ENCODE data around the gene COX19. TPM values are rescaled to one million over a fixed set of nuclear protein-coding genes. Genes with fewer than 3 reads are reported as not detected.

The COX19 gene
- total and polyA plus RNA-seq, 4 donors = 3.1 to 17.0 (median 8.8) TPM

DNA sequence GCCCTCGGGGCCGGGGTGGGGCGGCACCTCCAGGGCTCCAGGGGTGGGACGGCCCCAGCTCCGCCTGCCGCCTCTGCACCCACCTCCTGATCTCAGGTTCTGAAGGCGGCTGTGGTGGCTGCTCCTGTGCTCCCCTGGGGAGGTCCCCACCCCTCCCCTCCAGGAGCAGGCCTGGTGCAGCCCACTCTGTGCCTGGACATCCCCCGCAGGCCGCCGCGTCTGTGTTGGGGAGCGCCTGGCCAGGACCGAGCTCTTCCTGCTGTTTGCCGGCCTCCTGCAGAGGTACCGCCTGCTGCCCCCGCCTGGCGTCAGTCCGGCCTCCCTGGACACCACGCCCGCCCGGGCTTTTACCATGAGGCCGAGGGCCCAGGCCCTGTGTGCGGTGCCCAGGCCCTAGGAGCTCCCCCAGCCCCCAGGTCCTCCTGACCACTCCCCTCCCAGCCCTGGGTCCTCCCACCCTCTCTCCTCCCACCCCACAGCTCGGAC, 13.1 kb upstream of the COX19 start:
- H3K9me3 ChIP-seq (ENCODE audit: control insufficient read depth, low read length) = no peaks in the 10 kb centered on the region
- no peak overlapping the region for H3K27ac ChIP-seq (ENCODE audit: low read depth in 1 of 2, low read length in 2 of 2)
- WGBS, 2 donors = 6 to 7% methylated on average over 21 to 24 of the region's 24 CpGs
- ATAC-seq (ENCODE audit: low FRiP score) (no peak), DNase-seq (no peak)
- H3K4me3 ChIP-seq (ENCODE audit: low read length in 2 of 2) = no peak overlapping the region
- intact Hi-C loops (cut with DNase I) = no loop called here
- no peaks in the 10 kb centered on the region for H3K4me1 ChIP-seq (ENCODE audit: control insufficient read depth in 1 of 2, insufficient read depth in 2 of 2, low read length in 2 of 2)
- H3K36me3 ChIP-seq (ENCODE audit: control insufficient read depth in 1 of 2, insufficient read depth in 2 of 2, low read length in 1 of 2) = no peaks in the 10 kb centered on the region
- H3K27me3 ChIP-seq (ENCODE audit: control insufficient read depth in 1 of 2, insufficient read depth in 2 of 2, low read length in 1 of 2) = no peaks in the 10 kb centered on the region

DNA sequence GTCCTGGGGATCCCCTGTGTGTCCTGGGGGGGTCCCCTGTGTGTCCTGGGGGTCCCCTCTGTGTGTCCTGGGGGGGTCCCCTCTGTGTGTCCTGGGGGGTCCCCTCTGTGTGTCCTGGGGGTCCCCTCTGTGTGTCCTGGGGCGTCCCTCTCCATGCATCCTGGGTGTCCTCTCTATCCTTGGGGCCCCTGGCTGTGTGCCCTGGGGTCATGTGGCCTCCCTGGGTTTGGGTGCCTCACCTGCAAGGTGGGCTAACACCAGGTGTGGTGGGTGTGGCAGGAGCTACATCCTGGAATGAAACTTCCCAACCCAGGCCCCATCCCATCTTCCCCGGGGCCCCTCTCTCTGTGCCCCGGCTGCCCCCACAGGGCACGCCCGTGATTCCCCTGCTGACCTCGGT, 12.6 kb upstream of the COX19 start:
- ATAC-seq (ENCODE audit: low FRiP score) = no peak
- H3K9me3 ChIP-seq (ENCODE audit: control insufficient read depth, low read length) = no peaks in the 10 kb centered on the region
- no peaks in the 10 kb centered on the region for H3K36me3 ChIP-seq (ENCODE audit: control insufficient read depth in 1 of 2, insufficient read depth in 2 of 2, low read length in 1 of 2)
- WGBS, 2 donors = 40 to 56% methylated on average over 2 to 6 of the region's 6 CpGs
- H3K27ac ChIP-seq (ENCODE audit: low read depth in 1 of 2, low read length in 2 of 2) = no peak overlapping the region
- H3K4me1 ChIP-seq (ENCODE audit: control insufficient read depth in 1 of 2, insufficient read depth in 2 of 2, low read length in 2 of 2) = no peaks in the 10 kb centered on the region
- no peak for DNase-seq
- no peak overlapping the region for H3K4me3 ChIP-seq (ENCODE audit: low read length in 2 of 2)
- intact Hi-C loops (cut with DNase I) = no loop called here
- H3K27me3 ChIP-seq (ENCODE audit: control insufficient read depth in 1 of 2, insufficient read depth in 2 of 2, low read length in 1 of 2) = no peaks in the 10 kb centered on the region

DNA sequence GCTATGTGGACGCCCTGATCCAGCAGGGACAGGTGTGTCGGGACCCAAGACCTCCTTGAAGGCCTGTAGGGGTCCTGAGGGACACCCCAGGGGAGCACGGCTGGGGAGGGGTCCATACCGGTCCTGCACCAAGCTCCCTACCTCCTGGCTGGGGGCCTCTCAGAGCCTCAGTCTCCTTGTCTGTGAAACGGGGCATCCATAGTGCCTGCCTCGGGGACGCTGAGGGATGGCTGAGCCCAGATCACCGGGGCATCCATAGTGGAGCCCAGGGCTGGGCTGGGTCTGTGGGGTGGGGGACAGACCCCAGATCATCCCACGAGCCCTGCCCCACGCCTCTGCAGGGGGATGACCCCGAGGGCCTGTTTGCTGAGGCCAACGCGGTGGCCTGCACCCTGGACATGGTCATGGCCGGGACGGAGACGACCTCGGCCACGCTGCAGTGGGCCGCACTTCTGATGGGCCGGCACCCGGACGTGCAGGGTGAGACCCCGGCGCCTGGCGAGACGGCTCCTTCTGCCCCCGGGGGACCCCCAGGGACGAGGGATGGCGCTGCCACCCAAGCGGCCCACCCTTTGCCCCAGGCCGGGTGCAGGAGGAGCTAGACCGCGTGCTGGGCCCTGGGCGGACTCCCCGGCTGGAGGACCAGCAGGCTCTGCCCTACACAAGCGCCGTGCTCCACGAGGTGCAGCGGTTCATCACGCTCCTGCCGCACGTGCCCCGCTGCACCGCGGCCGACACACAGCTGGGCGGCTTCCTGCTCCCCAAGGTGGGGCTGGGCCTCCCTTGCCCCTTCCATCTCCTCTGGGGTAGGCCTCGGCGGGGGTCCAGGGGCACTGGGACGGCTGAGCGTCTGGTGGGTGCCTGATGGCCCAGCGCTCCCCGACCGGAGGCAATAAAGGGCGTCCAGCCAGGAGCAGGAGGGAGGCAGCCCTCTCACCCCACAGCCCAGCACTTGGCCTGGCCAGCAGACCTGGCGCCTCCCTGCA, 11.7 kb upstream of the COX19 start:
- Histone ChIP-seq H3K4me1 (ENCODE audit: control insufficient read depth in 1 of 2, insufficient read depth in 2 of 2, low read length in 2 of 2) (no peaks in the 10 kb centered on the region), H3K9me3 (ENCODE audit: control insufficient read depth, low read length) (no peaks in the 10 kb centered on the region), H3K27ac (ENCODE audit: low read depth in 1 of 2, low read length in 2 of 2) (no peak overlapping the region), H3K36me3 (ENCODE audit: control insufficient read depth in 1 of 2, insufficient read depth in 2 of 2, low read length in 1 of 2) (no peaks in the 10 kb centered on the region), H3K27me3 (ENCODE audit: control insufficient read depth in 1 of 2, insufficient read depth in 2 of 2, low read length in 1 of 2) (no peaks in the 10 kb centered on the region), H3K4me3 (ENCODE audit: low read length in 2 of 2) (no peak overlapping the region)
- DNase-seq = no peak
- 76% methylated on average over 48 to 56 of the region's 56 CpGs for WGBS, 2 donors
- intact Hi-C loops (cut with DNase I) = no loop called here
- no peak for ATAC-seq (ENCODE audit: low FRiP score)

DNA sequence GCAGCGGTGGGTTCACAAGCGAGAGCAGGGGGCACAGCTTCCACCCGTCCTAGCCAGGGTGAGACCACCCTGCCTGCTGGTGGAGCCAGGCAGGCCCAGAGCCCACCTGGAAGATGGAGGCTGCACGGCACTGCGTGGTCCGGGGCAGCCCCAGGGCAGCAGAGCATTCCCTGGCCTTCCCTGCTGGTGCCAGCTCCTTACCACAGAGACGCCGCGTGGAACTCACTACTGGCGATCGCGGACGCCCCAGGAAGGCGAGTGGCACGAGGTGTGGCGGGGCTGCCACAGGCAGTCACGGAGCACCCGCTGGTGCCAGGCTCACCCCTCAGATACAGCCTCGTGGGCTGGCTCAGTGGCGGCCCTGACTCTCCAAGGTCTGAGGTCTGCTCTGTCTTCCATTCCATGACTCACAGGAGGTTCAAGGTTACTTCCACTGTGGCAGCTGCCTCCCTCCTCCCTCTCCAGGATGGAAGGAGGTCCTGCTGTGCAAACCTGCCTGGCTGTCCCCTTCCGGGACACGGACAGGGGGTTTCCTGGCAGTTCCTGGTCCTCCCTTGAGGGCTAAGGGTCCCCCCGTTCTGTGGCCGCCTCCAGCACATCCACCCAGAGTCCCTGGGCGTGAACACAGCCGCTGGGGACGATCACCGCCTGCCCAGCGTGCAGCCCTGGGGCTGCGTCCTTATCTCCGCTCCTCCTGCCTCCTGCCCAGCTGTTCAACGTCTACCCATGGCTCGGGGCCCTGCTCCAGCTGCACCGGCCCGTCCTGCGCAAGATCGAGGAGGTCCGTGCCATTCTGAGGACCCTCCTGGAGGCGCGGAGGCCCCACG, 10.8 kb upstream of the COX19 start:
- no peaks in the 10 kb centered on the region for H3K4me1 ChIP-seq (ENCODE audit: control insufficient read depth in 1 of 2, insufficient read depth in 2 of 2, low read length in 2 of 2)
- intact Hi-C loops (cut with DNase I) = no loop called here
- H3K9me3 ChIP-seq (ENCODE audit: control insufficient read depth, low read length) = no peaks in the 10 kb centered on the region
- H3K4me3 ChIP-seq (ENCODE audit: low read length in 2 of 2) = no peak overlapping the region
- no peak for DNase-seq
- no peaks in the 10 kb centered on the region for H3K36me3 ChIP-seq (ENCODE audit: control insufficient read depth in 1 of 2, insufficient read depth in 2 of 2, low read length in 1 of 2)
- no peak overlapping the region for H3K27ac ChIP-seq (ENCODE audit: low read depth in 1 of 2, low read length in 2 of 2)
- WGBS, 2 donors = 52 to 56% methylated on average over 41 of the region's 41 CpGs
- no peaks in the 10 kb centered on the region for H3K27me3 ChIP-seq (ENCODE audit: control insufficient read depth in 1 of 2, insufficient read depth in 2 of 2, low read length in 1 of 2)
- no peak for ATAC-seq (ENCODE audit: low FRiP score)

DNA sequence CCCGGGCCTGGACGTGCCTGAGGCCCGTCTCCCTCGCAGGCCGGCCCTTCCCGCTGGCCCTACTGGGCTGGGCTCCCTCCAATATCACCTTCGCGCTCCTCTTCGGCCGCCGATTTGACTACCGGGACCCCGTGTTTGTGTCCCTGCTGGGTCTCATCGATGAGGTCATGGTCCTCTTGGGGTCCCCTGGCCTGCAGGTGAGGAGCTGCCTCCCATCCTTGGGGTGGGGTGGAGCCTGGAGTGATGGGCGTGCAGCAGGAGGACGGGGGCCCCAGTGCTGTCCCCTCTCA, 9.7 kb upstream of the COX19 start:
- Histone ChIP-seq H3K27me3 (ENCODE audit: control insufficient read depth in 1 of 2, insufficient read depth in 2 of 2, low read length in 1 of 2) (no peaks in the 10 kb centered on the region), H3K27ac (ENCODE audit: low read depth in 1 of 2, low read length in 2 of 2) (no peak overlapping the region), H3K4me3 (ENCODE audit: low read length in 2 of 2) (no peak overlapping the region), H3K36me3 (ENCODE audit: control insufficient read depth in 1 of 2, insufficient read depth in 2 of 2, low read length in 1 of 2) (no peaks in the 10 kb centered on the region), H3K4me1 (ENCODE audit: control insufficient read depth in 1 of 2, insufficient read depth in 2 of 2, low read length in 2 of 2) (no peaks in the 10 kb centered on the region), H3K9me3 (ENCODE audit: control insufficient read depth, low read length) (no peaks in the 10 kb centered on the region)
- intact Hi-C loops (cut with DNase I) = no loop called here
- DNase-seq (no peak), ATAC-seq (ENCODE audit: low FRiP score) (no peak)
- 67 to 73% methylated on average over 16 of the region's 16 CpGs for WGBS, 2 donors

DNA sequence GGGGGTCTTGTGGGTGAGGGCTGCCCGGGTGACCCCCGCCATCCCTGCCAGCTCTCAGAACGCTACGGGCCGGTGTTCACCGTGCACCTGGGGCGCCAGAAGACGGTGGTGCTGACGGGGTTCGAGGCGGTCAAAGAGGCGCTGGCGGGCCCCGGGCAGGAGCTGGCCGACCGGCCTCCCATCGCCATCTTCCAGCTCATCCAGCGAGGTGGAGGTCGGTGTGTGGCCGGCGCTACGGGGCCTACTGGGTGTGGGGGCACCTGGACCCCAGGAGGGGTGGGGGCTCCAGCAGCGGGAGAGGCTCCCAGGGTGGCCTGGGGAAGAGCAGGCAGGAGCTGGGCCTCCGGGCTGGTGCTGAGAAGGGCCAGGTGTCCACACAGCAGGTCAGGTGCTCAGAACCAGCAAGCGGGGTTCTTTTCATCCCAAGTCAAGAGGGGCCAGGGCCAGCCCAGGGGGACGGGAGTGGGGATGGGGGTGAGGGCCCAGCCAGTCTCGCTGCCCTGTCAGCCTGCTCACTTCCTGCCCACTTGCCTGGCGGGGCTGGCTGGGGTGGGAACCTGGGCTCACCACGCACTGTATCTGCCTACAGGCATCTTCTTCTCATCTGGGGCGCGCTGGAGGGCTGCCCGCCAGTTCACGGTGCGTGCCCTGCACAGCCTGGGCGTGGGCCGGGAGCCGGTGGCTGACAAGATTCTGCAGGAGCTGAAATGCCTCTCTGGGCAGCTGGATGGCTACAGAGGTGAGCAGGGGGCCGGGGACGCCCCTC, 9.2 kb upstream of the COX19 start:
- intact Hi-C loops (cut with DNase I) = no loop called here
- ATAC-seq (ENCODE audit: low FRiP score) (peak; percentile 4), DNase-seq (no peak)
- Histone ChIP-seq H3K27me3 (ENCODE audit: control insufficient read depth in 1 of 2, insufficient read depth in 2 of 2, low read length in 1 of 2) (no peaks in the 10 kb centered on the region), H3K9me3 (ENCODE audit: control insufficient read depth, low read length) (no peaks in the 10 kb centered on the region), H3K4me3 (ENCODE audit: low read length in 2 of 2) (no peak overlapping the region), H3K36me3 (ENCODE audit: control insufficient read depth in 1 of 2, insufficient read depth in 2 of 2, low read length in 1 of 2) (no peaks in the 10 kb centered on the region), H3K27ac (ENCODE audit: low read depth in 1 of 2, low read length in 2 of 2) (no peak overlapping the region), H3K4me1 (ENCODE audit: control insufficient read depth in 1 of 2, insufficient read depth in 2 of 2, low read length in 2 of 2) (no peaks in the 10 kb centered on the region)
- WGBS, 2 donors = 83 to 85% methylated on average over 34 to 39 of the region's 39 CpGs

DNA sequence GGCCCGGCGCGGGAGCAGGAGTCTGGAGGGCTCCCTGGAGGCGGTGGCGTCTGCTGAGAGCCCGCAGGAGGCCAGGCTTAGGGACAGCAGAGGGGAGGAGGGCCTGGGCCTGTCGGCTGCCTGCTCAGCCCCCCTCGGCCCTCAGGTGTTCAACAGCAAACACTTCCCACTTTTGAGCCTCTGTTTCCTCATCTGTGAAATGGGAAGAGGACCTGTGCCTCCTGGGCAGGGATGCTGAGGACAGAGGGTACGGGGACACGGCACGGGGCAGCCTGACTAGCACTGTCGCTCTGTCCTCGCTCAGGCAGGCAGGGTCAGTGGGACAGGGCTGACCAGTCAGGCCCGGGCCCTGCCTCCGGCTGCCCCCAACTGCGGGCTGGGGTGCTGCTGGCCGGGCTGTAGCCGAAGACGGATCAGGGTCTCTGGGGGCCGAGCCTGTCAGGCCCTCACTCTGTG, 8.3 kb upstream of the COX19 start:
- ATAC-seq (ENCODE audit: low FRiP score) (no peak), DNase-seq (no peak)
- Histone ChIP-seq H3K27ac (ENCODE audit: low read depth in 1 of 2, low read length in 2 of 2) (no peak overlapping the region), H3K27me3 (ENCODE audit: control insufficient read depth in 1 of 2, insufficient read depth in 2 of 2, low read length in 1 of 2) (no peaks in the 10 kb centered on the region), H3K9me3 (ENCODE audit: control insufficient read depth, low read length) (no peaks in the 10 kb centered on the region), H3K4me3 (ENCODE audit: low read length in 2 of 2) (no peak overlapping the region), H3K36me3 (ENCODE audit: control insufficient read depth in 1 of 2, insufficient read depth in 2 of 2, low read length in 1 of 2) (no peaks in the 10 kb centered on the region), H3K4me1 (ENCODE audit: control insufficient read depth in 1 of 2, insufficient read depth in 2 of 2, low read length in 2 of 2) (no peaks in the 10 kb centered on the region)
- intact Hi-C loops (cut with DNase I) = no loop called here
- 84 to 85% methylated on average over 16 to 20 of the region's 20 CpGs for WGBS, 2 donors

DNA sequence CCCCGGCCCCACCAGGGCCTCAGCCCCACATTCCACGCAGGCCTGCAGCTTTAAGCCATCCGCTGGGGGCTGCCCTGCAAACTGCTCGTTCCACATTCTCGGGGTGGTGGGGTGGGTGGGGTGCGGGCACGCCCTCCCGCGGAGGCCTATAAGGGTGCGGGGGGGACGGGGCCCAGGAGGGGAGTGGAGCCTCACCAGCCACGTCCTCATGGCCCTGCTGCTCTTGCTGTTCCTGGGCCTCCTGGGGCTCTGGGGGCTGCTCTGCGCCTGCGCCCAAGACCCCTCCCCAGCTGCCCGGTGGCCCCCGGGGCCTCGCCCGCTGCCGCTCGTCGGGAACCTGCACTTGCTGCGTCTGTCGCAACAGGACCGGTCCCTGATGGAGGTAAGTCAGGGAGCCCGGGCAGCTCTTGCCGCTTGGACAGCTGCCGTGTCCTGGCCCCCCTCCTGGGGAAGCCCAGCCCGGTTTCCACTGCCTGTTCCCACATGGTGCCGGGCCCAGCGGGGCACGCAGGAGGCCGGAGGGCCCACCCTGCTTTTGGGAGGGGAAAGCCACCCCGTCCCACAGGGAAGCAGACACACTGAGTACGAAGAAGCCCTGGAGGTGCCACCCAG, 7.8 kb upstream of the COX19 start, which contains the start of gene CYP2W1:
Gene CYP2W1, plus strand, starts transcription at position 178 of the 612 bp plus-strand sequence. Its CDS starts 31 bp downstream, at position 209.
- no peaks in the 10 kb centered on the region for H3K4me1 ChIP-seq (ENCODE audit: control insufficient read depth in 1 of 2, insufficient read depth in 2 of 2, low read length in 2 of 2)
- WGBS, 2 donors = 50 to 52% methylated on average over 20 to 34 of the region's 34 CpGs
- ATAC-seq (ENCODE audit: low FRiP score) = no peak

More for the DNA sequence above, 7.8 kb upstream of the COX19 start, which contains the start of gene CYP2W1:
- DNase-seq = no peak
- intact Hi-C loops (cut with DNase I) = no loop called here
- H3K36me3 ChIP-seq (ENCODE audit: control insufficient read depth in 1 of 2, insufficient read depth in 2 of 2, low read length in 1 of 2) = no peaks in the 10 kb centered on the region
- no peaks in the 10 kb centered on the region for H3K9me3 ChIP-seq (ENCODE audit: control insufficient read depth, low read length)
- H3K4me3 ChIP-seq (ENCODE audit: low read length in 2 of 2) = no peak within 1 kb of the TSS
- H3K27me3 ChIP-seq (ENCODE audit: control insufficient read depth in 1 of 2, insufficient read depth in 2 of 2, low read length in 1 of 2) = no peaks in the 10 kb centered on the region
- H3K27ac ChIP-seq (ENCODE audit: low read depth in 1 of 2, low read length in 2 of 2) = no peak within 1 kb of the TSS
